ENCODE measurements around the gene PDE3A.

DNA sequence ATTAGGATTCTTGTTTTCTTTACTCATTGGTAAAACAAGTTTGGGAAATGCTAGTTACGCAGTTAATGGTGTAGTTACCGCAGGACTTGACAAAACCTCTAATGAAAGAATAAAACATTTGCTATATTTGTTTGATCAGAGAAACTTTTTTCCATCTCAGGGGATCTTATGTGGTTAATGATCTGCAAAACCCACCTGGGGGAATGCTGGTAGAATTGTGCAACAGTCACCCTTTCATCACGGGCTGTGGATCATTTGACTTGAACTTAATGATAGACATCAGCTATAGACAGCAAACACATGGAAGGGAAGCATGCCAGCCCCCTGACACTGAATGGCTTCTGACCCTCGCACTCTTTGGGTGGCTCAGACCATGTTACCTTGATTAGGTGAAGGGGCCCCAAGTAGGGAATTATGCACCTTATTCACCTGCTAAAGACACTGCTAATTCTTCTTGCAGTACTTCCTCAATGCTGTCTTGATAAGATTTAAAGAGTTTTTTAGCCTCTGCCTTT, 84.2 kb downstream of the PDE3A start:
- no peak for TF ChIP-seq EZH2phosphoT487 (IDR thresholded peaks at IDR 0.05; ENCODE audit: borderline replicate concordance, low read depth, low read length)
- TF ChIP-seq, protein P1, sequence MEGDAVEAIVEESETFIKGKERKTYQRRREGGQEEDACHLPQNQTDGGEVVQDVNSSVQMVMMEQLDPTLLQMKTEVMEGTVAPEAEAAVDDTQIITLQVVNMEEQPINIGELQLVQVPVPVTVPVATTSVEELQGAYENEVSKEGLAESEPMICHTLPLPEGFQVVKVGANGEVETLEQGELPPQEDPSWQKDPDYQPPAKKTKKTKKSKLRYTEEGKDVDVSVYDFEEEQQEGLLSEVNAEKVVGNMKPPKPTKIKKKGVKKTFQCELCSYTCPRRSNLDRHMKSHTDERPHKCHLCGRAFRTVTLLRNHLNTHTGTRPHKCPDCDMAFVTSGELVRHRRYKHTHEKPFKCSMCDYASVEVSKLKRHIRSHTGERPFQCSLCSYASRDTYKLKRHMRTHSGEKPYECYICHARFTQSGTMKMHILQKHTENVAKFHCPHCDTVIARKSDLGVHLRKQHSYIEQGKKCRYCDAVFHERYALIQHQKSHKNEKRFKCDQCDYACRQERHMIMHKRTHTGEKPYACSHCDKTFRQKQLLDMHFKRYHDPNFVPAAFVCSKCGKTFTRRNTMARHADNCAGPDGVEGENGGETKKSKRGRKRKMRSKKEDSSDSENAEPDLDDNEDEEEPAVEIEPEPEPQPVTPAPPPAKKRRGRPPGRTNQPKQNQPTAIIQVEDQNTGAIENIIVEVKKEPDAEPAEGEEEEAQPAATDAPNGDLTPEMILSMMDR (conservative IDR thresholded peaks at IDR 0.05; ENCODE audit: low read length): no peak
